HG03039 (cell line): ENCODE measurements around the gene PRKCI.
"Not testable (repeated sequence)": the region's sequence is repeated elsewhere in the genome, so short reads cannot be mapped to it uniquely, and the experiment has no call there.

Experiments
- ATAC-seq: cut with Tn5 transposase; IDR thresholded peaks from one replicate; pipeline ENCODE4 v1.9.1; 2021; ENCODE audit warnings: mild to moderate bottlenecking, moderate library complexity; ENCODE audit not compliant: unreplicated experiment

PRKCI gene

DNA sequence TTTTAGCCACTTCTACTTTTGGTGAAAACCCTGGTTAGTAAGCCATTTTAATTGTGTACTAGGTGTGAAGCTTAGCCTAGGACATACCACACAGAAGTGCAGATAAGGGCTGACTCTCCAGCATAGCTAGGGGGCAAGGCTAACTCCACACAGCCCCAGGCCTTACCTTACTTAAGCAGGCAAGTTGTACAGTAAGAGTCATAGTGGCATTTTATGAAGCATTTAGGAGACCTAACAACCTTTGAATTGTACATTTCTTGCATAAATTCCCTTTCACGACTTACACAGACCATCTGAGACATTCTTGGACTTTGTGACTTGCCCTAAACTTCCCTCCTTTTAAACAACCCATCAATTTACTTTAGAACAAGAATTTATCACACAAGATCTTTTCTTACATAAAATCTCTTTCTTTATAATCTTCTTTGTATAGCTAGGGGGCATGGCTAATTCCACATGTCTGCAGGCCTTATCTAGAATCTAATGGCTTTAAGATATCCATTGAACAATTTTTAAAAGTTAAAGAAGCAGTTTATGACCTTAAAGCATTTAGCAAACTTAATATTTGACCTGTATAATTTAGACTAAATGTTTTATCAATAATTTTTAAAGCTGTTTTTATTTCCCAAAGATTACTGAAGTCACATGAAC lies 116.6 kb downstream of the PRKCI start:
- no peak for ATAC-seq

DNA sequence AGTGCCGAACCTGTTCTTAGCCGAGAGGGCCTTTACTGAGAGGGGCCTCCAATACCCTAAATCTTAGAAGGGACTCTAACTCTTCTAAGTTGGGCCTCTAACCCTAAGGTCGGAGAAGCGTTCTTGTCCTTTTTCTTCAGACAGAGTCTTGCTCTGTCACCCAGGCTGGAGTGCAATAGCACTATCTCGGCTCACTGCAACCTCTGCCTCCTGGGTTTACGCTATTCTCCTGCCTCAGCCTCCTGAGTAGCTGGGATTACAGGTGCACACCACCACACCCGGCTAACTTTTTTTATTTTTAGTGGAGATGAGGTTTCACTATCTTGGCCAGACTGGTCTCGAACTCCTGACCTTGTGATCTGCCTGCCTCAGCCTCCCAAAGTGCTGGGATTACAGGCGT lies 120.0 kb downstream of the PRKCI start:
- ATAC-seq: not testable (repeated sequence)

DNA sequence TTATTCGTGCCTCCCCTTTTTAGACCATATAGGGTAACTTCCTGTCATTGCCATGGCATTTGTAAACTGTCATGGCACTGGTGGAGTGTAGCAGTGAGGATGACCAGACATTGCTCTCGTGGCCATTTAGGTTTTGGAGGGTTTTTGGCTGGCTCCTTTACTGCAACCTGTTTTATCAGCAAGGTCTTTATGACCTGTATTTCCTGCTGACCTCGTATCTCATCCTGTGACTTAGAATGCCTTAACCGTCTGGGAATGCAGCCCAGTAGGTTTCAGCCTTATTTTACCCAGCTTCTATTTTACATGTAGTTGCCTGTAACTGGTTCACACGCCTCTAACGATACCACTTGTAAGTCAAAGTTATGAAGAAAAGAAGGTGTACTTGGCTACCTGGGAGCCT lies 121.6 kb downstream of the PRKCI start:
- not testable (repeated sequence) for ATAC-seq

DNA sequence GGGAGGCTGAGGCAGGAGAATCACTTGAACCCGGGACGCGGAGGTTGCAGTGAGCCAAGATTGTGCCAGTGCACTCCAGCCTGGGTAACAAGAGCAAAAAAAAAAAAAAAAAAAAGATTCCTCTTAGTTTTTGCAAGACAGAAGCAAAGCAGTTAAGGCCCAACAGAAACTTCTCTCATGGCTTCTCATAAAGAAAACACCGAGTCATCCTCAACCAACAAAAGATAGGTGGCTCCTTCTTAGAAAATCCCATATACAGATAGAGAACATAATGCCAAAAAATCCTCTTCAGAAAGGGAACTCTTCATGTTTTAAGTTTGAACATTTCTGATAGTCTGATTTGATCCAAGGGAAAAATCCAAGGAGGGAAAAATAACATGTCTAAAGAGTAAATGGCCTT lies 122.7 kb downstream of the PRKCI start:
- ATAC-seq: no peak

DNA sequence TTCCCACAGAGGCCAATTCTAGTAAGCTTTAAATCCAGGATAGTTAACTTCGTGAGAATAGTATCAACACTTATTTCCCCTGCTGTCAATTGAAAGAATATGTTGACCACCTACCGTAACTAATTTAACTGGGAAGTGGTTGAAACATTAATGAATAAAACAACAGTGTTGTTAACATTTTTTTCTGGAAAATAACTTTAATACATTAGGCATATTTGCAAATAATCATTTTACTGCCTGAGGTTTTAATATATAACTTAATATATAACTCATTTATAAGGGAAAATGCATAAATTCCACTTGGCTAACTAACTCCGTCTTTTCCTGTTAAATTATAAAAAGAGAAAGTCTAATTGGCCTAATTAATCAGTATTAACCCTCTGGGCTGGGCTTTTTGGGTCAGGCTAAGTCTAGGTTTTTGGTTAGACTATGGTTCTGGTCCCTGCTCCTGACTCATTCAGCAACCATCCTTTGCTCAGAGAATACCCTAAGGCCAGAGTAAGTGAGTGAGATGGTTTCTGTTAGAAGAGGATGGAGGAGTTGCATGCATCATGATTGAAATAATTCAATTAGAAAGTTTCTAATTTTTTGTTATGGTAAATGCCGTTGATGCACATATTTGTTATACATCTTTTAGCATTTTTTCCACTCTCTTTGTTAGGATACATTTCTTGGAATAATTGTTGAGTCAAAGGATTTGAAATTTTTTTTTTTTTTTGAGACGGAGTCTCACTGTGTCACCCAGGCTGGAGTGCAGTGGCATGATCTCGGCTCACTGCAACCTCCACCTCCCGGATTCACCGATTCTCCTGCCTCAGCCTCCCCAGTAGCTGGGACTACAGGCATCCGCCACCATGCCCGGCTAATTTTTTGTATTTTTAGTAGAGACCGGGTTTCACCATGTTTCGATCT lies 124.5 kb downstream of the PRKCI start:
- no peak for ATAC-seq

DNA sequence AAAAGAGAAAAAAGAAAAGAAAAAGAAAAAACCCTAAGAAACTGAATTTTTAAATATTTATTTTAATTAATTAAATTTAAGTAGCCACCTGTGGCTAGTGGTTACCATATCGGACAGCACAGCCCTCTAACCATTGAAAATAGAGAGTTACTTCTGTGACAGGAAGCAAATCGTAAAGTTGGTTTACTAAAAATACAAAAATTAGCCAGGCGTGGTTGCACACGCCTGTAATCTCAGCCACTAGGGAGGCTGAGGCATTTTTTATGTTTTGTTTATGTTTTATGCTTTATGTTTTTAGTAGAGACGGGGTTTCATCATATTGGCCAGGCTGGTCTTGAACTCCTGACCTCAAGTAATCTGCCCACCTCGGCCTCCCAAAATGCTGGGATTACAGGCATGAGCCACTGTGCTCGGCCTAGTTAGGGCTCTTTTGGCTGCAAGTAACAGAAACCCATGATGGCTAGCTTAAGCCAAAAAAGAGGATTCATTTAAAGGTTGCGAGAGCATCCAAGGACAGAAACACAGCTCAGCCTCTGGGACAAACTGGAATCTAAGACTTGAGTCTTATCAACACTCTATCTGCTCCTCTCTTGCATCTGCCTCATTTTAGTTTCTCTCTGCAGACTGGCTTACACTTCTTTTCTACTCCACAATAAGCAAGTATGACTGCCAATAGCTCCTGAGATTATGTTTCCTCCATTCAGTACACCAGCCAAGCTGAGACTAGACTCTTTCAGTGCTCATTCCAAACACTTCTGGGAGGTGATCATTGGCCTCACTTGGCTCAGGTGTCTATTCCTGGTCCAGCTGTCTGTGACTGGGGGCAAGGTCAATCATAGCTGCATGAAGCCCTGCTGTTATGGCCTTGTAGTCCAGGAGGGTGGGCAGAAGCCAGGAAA lies 128.5 kb downstream of the PRKCI start:
- no peak for ATAC-seq

DNA sequence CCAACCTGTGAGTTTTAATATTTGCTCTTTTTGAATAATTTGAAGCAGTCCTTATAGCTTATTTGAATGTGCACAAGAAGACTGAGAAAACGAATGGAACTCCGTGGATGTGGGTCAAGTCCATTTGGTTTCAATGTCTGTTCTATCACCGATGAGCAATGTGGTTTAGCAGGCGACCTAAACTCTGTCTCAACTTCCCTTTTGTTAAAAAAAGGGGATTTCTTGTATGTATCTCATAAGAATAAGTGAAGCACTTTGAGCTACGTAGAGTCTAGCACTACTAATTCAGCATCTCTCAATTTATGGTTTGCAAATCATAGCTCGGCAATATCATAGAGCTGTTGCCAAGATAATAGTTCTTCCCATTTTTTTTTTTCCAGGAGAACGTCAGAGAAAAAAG lies 130.7 kb downstream of the PRKCI start:
- ATAC-seq: no peak

DNA sequence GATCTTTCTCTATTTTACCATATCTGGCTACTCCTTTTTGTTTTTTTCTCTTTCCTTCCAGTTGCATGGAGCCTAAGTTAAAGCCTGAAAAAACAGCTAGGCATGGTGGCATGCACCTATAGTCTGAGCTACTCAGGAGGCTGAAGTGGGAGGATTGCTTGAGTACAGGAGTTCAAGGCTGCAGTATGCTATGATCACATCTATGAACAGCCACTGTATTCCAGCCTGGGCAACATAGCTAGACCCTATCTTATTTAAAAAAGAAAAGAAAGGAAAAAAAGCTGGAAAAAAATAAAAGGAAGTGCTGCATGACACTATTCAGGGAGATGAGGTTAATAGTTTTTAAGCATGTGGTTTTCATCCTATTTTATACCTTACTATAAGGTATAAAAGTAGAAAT lies 131.3 kb downstream of the PRKCI start:
- ATAC-seq: no peak

DNA sequence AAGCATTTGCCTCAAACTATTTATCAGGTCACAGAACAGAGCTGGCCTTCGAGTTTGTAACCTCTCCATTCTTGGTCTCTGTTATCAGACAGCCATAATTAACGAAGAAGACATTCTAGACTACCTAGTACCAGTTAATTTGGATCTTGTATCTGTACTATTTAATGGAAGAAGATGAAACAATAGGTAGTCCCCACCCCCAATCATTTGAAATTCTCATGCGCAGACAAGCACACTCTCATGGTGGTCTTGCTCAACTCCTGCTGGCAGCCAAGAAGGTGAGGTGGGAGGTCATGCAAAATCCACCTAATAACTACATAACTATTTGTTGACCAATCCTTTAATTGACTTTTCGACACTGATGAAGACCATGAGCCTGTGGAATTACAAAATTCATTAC lies 132.5 kb downstream of the PRKCI start:
- ATAC-seq: no peak
